Smooth muscle cell (in vitro differentiated cells): ENCODE measurements around the gene TRIP10. TPM values are rescaled to one million over a fixed set of nuclear protein-coding genes. Genes with fewer than 3 reads are reported as not detected.
"Not testable (repeated sequence)": the region's sequence is repeated elsewhere in the genome, so short reads cannot be mapped to it uniquely, and the experiment has no call there.

Experiments
- DNase-seq: peaks from one replicate; lab custom pipeline; 2025; ENCODE audit not compliant: unreplicated experiment; lab: John Stamatoyannopoulos, UW
- H2AFZ ChIP-seq: fragments of 200-600 bp; sonication (generic); 2 replicates; pipeline ENCODE4 v1.6.0; 2016; ENCODE audit warnings: antibody characterized with exemption, low read depth, mild to moderate bottlenecking
- H3F3A ChIP-seq: fragments of 200-600 bp; sonication (generic); 2 replicates; pipeline ENCODE4 v1.6.0; 2017; ENCODE audit warnings: antibody characterized with exemption, low read depth
- H3K27ac ChIP-seq: fragments of 200-600 bp; sonication (generic); 2 replicates; pipeline ENCODE4 v1.5.1; 2016; ENCODE audit warnings: low read depth, mild to moderate bottlenecking
- H3K27me3 ChIP-seq: fragments of 200-600 bp; sonication (generic); 2 replicates; pipeline ENCODE4 v1.6.1; 2016; ENCODE audit warnings: low read depth, mild to moderate bottlenecking
- H3K36me3 ChIP-seq: fragments of 200-600 bp; sonication (generic); 2 replicates; pipeline ENCODE4 v1.5.1; 2016; ENCODE audit warnings: low read depth
- H3K4me1 ChIP-seq: fragments of 200-600 bp; sonication (generic); 2 replicates; pipeline ENCODE4 v1.5.1; 2016; ENCODE audit warnings: low read depth
- H3K4me2 ChIP-seq: fragments of 200-600 bp; sonication (generic); 2 replicates; pipeline ENCODE4 v1.6.0; 2016; ENCODE audit warnings: mild to moderate bottlenecking
- H3K4me3 ChIP-seq: fragments of 200-600 bp; sonication (generic); 2 replicates; pipeline ENCODE4 v1.5.1; 2016; ENCODE audit warnings: mild to moderate bottlenecking
- H3K79me2 ChIP-seq: fragments of 200-600 bp; sonication (generic); 2 replicates; pipeline ENCODE4 v1.6.0; 2016; ENCODE audit warnings: low read depth, mild to moderate bottlenecking
- H3K9ac ChIP-seq: fragments of 200-600 bp; sonication (generic); 2 replicates; pipeline ENCODE4 v1.6.0; 2016; ENCODE audit warnings: low read depth
- H3K9me3 ChIP-seq: fragments of 200-600 bp; sonication (generic); replicated peaks from 2 replicates; pipeline ENCODE4 v1.5.1; 2016; ENCODE audit warnings: low read depth
- H4K20me1 ChIP-seq: fragments of 200-600 bp; sonication (generic); 2 replicates; pipeline ENCODE4 v1.6.0; 2016; ENCODE audit warnings: low read depth
- CTCF ChIP-seq: fragments of 200-600 bp; sonication (generic); IDR thresholded peaks from 2 replicates; pipeline ENCODE4 v1.5.1; 2017; ENCODE audit warnings: borderline replicate concordance, mild to moderate bottlenecking, antibody characterized with exemption; ENCODE audit not compliant: insufficient read depth, poor library complexity, severe bottlenecking
- WGBS: methylation state at CpG from one replicate; pipeline ENCODE4 v1.1.7; 2016; ENCODE audit warnings: low lambda C conversion rate; 5-methylcytosine and 5-hydroxymethylcytosine counted together
- polyA plus RNA-seq: library from polyadenylated mRNA; unstranded; fragments of >200 nt; fragmentation: Nextera tagmentation; extraction: Ambion mirVana; gene quantifications from 2 replicates; pipeline ENCODE4 v1.2.1, GENCODE V29; 2016
- total RNA-seq: library from RNA; depleted of rRNA; stranded (reverse); fragments of >200 nt; gene quantifications from 2 replicates; pipeline ENCODE4 v1.2.3, GENCODE V29; 2014

Gene TRIP10
- total and polyA plus RNA-seq, 2 experiments from 2014 or later, result 55.0 to 67.8 TPM

- Histone ChIP-seq H3K9me3 (no peaks in the 10 kb centered on the region), H3K4me3 (no peak overlapping the region), H2AFZ (no peak overlapping the region), H3K4me2 (no peak overlapping the region), H3K9ac (no peak overlapping the region), H3F3A (no peaks in the 10 kb centered on the region), H3K4me1 (no peaks in the 10 kb centered on the region), H3K36me3 (no peaks in the 10 kb centered on the region), H4K20me1 (no peaks in the 10 kb centered on the region), H3K27ac (no peak overlapping the region), H3K27me3 (no peaks in the 10 kb centered on the region), H3K79me2 (no peaks in the 10 kb centered on the region)
- TF ChIP-seq CTCF, result no peak
- DNase-seq, result no peak
- 85% methylated on average over 11 of the region's 11 CpGs for WGBS
Observed at GRCh38 chr19:6774821-6775707, 35.6 kb downstream of the TRIP10 start.

GRCh38 chr19:6776045-6776444, 36.6 kb downstream of the TRIP10 start:
- not testable (repeated sequence) for H3K9ac ChIP-seq, H3K27me3 ChIP-seq, H4K20me1 ChIP-seq, H3K79me2 ChIP-seq, H3K4me1 ChIP-seq, H3K9me3 ChIP-seq, H3K36me3 ChIP-seq, H3K27ac ChIP-seq, H3K4me3 ChIP-seq, H2AFZ ChIP-seq, H3K4me2 ChIP-seq, H3F3A ChIP-seq, DNase-seq

GRCh38 chr19:6776999-6777398, 37.5 kb downstream of the TRIP10 start:
- H3F3A ChIP-seq, result no peaks in the 10 kb centered on the region
- no peak for TF ChIP-seq CTCF
- DNase-seq, result no peak
- no peak overlapping the region for H2AFZ ChIP-seq
- no peak overlapping the region for H3K27ac ChIP-seq
- no peak overlapping the region for H3K9ac ChIP-seq
- H3K79me2 ChIP-seq, result no peaks in the 10 kb centered on the region
- H4K20me1 ChIP-seq, result no peaks in the 10 kb centered on the region
- H3K27me3 ChIP-seq, result no peaks in the 10 kb centered on the region
- H3K9me3 ChIP-seq, result no peaks in the 10 kb centered on the region
- no peak overlapping the region for H3K4me2 ChIP-seq
- WGBS, result 88% methylated on average over 4 of the region's 4 CpGs
- no peak overlapping the region for H3K4me3 ChIP-seq
- H3K36me3 ChIP-seq, result no peaks in the 10 kb centered on the region
- H3K4me1 ChIP-seq, result no peaks in the 10 kb centered on the region

GRCh38 chr19:6777434-6777833, 38.0 kb downstream of the TRIP10 start:
- 73% methylated on average over 2 of the region's 2 CpGs for WGBS

More at GRCh38 chr19:6777434-6777833, 38.0 kb downstream of the TRIP10 start:
- H3K27me3 ChIP-seq, result no peaks in the 10 kb centered on the region
- H3K9ac ChIP-seq, result no peak overlapping the region
- no peaks in the 10 kb centered on the region for H3K9me3 ChIP-seq
- no peaks in the 10 kb centered on the region for H3F3A ChIP-seq
- no peak overlapping the region for H3K4me2 ChIP-seq
- no peak for TF ChIP-seq CTCF
- no peak overlapping the region for H3K4me3 ChIP-seq
- no peaks in the 10 kb centered on the region for H3K4me1 ChIP-seq
- H4K20me1 ChIP-seq, result no peaks in the 10 kb centered on the region
- H2AFZ ChIP-seq, result no peak overlapping the region
- H3K36me3 ChIP-seq, result no peaks in the 10 kb centered on the region
- no peaks in the 10 kb centered on the region for H3K79me2 ChIP-seq
- DNase-seq, result no peak
- no peak overlapping the region for H3K27ac ChIP-seq
